H54 (cell line): Measurements from ENCODE around the gene UBTD2.

ENCODE experiments used
- DNase-seq: peaks from one replicate; pipeline ENCODE4 v3.0.0; 2011; ENCODE audit warnings: low spot score, mixed read lengths; ENCODE audit not compliant: insufficient read length
- FAIRE-seq: peaks from 3 replicates; lab custom pipeline; 2011; peaks lifted over from hg19 to GRCh38; lab: Jason Lieb, UNC
- POLR2A ChIP-seq: IDR thresholded peaks from 2 replicates; pipeline ENCODE4 v1.6.1; 2011; ENCODE audit warnings: low read depth, mild to moderate bottlenecking, low read length

The UBTD2 gene

GRCh38 chr5:172187118-172188032 lies 96.2 kb downstream of the UBTD2 start:
- peak; percentile 48 for FAIRE-seq
- peak; percentile 25; the same call in 1 of the 2 replicates for TF ChIP-seq POLR2A
- DNase-seq, result peak; percentile 77

- no peak for FAIRE-seq
- TF ChIP-seq POLR2A, result no peak
- no peak for DNase-seq
Measured at GRCh38 chr5:172186114-172186695, 97.4 kb downstream of the UBTD2 start.

DNA sequence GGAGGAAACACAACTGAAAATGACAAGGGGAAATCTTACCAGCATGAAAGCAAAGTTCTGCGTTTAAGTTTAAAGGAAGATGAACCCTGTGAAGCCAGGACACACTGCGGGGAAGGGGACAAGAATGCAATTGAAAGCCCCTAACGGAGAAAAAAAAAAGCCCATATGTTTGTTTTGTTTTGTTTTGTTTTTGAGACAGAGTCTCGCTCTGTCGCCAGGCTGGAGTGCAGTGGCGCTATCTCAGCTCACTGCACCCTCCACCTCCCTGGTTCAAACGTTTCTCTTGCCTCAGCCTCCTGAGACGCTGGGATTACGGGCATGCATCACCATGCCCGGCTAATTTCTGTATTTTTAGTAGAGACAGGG lies 98.5 kb downstream of the UBTD2 start:
- DNase-seq, result no peak
- FAIRE-seq, result no peak
- TF ChIP-seq POLR2A, result no peak

DNA sequence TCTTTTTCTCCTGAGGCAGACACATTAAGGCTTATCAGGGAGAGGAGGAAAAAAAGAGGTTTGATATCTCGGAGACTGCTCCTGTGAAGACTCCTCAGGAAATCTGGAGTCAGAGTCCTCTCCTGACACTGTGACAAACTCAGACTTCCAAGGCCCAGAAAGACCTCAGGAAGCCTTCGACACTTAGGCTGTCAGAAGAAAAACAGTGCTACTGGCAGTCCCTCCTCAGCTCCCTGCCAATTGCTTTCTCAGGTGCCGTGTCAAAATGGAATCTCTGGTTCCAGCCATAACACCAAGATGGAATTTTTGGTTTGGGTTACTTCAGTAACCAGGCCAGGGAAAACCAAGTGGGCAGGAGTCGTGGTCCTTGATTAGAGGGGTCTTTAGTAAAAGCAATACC lies 99.7 kb downstream of the UBTD2 start:
- TF ChIP-seq POLR2A, result no peak
- FAIRE-seq (no peak), DNase-seq (no peak)

DNA sequence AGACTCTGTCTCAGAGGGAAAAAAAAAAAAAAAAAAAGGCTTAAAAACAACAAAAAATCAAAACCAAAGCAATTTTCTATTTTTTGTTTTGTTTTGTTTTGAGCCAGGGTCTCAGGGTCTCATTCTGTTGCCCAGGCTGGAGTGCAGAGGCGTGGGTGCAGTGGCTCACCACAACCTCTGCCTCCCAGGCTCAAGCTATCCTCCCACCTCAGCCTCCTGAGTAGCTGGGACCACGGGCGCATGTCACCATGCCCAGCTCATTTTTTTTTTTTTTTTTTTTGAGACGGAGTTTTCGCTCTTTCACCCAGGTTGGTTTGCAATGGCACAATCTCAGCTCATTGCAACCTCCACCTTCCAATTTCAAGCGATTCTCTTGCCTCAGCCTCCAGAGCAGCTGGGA lies 101.3 kb downstream of the UBTD2 start:
- DNase-seq (no peak), FAIRE-seq (no peak)
- no peak for TF ChIP-seq POLR2A

GRCh38 chr5:172180936-172181335 lies 102.6 kb downstream of the UBTD2 start:
- no peak for DNase-seq
- no peak for TF ChIP-seq POLR2A
- FAIRE-seq, result no peak

- no peak for DNase-seq
- no peak for TF ChIP-seq POLR2A
- FAIRE-seq, result no peak
Measured at GRCh38 chr5:172178991-172179989, 104.3 kb downstream of the UBTD2 start.

DNA sequence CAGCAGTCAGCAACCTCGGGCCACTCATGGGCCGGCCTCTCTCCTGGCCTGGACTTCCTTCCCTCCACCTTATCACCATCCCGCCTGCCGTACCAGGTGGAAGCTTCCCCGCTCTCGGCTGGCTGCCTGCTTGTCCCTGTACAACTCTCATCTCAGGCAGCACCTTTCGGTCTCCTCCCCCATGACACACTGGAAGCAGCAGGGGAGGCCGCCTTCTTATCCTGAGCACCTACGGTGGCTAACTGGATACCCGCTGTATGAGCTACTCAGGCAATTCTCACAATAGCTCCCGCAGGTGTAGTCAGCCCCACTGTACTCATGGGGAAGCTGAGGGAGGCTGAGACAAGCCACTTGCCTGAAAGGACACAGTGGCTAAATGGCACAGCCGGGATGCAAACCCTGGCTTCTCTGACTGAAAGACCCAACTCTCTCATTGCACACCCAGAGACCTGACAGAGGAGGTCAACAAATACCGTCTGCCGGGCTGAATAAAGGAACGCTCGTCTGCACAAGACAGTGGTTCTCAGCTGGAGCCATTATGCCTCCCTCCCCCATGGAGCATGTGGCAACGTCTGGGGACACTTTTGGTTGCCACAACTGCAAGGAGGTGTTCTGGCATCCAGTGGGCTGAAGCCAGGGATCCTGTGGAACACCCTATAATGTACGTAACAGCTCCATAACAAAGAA lies 105.1 kb downstream of the UBTD2 start:
- no peak for DNase-seq
- FAIRE-seq, result no peak
- TF ChIP-seq POLR2A, result no peak

- FAIRE-seq (no peak), DNase-seq (no peak)
- no peak for TF ChIP-seq POLR2A
Measured at GRCh38 chr5:172177176-172177575, 106.4 kb downstream of the UBTD2 start.

GRCh38 chr5:172175263-172175719 lies 108.3 kb downstream of the UBTD2 start:
- FAIRE-seq (no peak), DNase-seq (peak; percentile 26)
- TF ChIP-seq POLR2A, result no peak

GRCh38 chr5:172173564-172174153 lies 109.9 kb downstream of the UBTD2 start:
- FAIRE-seq, result peak; percentile 33
- peak; percentile 84 for DNase-seq
- TF ChIP-seq POLR2A, result no peak

DNA sequence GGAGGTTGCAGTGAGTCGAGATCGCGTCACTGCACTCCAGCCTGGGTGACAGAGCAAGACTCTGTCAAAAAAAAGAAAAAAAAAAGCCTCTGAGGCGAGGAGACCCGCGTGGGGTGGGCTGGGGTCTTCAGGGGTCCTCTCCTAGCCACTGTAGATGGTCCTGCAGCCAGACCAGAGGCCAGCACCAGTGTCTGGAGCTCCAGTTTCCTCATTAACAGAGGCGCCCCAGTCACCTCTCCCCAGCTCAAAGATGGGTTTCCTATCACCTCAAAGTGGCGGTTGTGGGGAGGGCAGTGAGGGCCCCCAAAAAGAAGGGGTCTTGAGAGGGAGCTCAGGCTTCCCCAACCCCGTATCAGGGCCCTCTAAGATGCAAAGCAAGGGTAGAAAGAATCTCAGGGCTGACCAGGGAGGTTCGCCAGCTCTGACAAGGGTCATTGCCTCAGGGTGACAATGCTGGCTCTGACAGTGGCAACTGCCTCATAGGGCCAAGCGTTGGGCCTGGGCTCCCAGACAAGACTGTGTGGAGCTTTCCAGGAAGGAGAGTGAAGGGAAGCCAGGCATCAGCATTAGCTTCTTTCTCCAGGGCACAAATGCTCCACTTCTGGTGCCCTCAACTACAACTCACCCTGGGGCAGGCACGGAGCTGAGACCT lies 110.5 kb downstream of the UBTD2 start:
- no peak for DNase-seq
- FAIRE-seq, result no peak
- no peak for TF ChIP-seq POLR2A
